Activated CD8-positive, alpha-beta memory T cell treated with anti-CD3 and anti-CD28 coated beads for 4 hours (primary cell): ENCODE data around the gene RAPGEF2.
"Not testable (repeated sequence)": the region's sequence is repeated elsewhere in the genome, so short reads cannot be mapped to it uniquely, and the experiment has no call there.

Experiments
- DNase-seq, 2 donors: peaks; one replicate each; pipeline ENCODE4 v3.0.0-alpha.2; 2020; ENCODE audit warnings: low read depth in 2 of 2

Gene RAPGEF2

DNA sequence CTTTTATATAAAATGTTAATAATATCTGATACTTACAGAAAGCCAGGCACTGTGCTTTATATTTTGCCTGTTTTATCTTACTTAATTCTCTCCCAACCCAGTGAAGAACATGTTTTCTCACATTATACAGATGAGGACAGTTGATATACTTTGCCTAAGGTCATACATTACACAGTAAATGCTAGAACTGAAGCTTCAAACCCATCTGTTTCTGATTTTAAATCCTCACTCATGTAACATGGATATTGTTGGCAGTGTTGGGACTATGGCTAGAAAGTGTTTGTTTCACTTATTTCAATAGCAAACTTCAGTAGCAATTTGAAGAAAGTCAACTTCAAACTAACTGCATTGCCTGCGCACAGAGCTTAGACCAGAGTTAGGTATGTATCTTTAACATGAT lies 57.4 kb downstream of the RAPGEF2 start:
- DNase-seq = no peak

DNA sequence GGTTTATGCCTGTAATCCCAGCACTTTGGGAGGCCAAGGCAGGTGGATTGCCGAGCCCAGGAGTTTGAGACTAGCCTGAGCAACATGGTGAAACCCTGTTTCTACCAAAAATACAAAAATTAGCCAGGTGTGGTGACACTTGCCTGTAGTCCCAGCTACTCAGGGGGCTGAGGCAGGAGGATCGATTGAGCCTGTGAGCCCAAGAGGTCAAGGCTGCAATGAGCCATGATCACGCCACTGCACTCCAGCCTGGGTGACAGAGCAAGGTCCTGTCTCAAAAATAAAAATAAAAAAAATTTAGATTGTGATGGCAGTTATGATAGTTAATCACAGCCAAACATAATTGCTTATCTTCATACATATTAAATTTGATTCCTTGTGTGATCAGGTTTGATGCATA lies 58.6 kb downstream of the RAPGEF2 start:
- not testable (repeated sequence) for DNase-seq

DNA sequence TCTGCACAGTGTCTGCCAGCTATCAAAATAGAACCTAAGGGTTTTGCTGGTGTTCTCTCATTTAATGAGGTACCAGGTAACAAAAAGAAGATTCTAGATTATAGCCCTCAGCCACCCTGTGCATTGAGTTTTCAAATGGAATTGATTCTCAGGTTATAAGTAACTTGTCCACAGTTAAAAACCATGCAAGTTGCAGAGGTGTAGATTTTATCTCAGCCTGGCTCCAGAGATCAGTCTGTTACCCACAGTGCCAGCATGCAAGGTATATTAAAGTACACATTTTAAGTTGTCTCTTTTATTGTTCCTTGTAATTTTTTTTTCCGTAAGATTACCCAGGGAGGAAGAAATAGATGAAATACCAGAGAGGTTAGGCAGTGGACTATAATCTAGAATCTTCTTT lies 59.7 kb downstream of the RAPGEF2 start:
- no peak for DNase-seq

DNA sequence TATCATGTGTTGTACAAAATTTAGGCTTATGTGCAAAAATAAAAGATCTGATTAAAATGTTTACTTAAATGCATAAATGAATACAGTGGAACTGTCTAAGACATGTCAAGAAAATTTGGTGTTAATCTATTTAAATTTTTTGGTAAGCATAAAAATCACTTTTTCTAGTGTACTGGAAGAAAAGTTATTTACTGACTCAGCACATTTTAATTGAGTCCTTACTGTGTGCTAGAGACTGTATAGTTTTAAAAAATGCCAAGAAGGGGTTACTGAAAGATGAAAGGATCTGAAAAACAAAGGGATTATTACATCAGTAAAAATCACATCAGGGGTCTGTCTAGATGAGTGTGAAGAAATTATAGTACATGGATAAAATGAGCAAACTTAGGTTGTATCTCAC lies 60.6 kb downstream of the RAPGEF2 start:
- DNase-seq = no peak

DNA sequence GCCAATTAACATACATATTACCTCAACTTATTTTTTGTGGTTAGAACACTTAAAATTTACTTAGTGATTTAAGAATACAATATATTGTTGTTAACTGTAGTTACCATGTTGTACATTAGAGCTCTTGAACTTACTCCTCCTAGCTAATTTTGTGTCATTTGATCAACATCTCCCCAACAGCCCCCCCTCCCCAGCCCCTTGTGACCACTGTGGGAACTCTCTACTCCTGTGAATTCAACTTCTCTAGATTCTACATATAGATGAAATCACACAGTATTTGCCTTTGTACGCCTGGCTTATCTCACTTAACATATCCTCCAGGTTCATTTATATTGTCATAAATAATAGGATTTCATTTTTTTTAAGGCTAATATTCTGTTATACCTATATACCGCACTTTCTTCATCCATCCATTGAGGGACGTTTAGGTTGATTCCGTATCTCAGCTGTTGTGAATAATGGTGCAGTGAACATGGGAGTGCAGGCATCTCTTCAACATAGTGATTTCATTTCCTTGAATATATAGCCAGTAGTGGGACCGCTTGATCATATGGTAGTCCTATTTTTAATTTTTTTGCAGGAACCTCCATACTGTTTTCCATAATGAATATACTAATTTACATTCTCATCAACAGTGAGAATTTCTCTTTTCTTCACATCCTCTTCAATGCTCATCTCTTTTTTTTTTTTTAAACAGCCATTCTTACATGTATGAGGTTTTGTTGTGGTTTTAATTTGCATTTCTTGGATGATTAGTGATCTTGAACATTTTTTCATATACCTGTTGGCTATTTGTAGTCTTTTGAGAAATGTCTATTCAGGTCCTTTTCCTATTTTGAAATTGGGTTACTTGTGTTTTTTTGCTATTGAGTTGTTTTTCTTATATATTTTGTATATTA lies 66.8 kb downstream of the RAPGEF2 start:
- DNase-seq = no peak

DNA sequence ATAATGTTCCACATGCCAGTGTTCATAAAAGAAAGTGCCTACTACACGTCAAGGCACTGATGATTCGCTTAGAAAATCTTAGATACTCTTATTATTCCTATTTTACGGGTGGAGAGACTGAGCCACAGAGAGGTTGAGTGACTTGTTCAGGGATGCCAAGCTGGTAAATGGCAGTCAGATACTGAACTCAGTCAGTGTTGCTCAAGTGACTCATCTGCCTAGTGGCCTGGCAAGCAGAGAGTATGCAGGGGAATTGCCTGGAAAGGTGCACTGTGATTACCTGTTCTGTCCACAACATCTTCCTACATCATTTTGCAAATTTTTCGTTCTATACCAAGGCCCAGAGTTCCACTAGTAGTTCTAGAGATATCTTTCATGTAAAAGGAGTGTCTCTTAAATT lies 68.4 kb downstream of the RAPGEF2 start:
- no peak for DNase-seq

DNA sequence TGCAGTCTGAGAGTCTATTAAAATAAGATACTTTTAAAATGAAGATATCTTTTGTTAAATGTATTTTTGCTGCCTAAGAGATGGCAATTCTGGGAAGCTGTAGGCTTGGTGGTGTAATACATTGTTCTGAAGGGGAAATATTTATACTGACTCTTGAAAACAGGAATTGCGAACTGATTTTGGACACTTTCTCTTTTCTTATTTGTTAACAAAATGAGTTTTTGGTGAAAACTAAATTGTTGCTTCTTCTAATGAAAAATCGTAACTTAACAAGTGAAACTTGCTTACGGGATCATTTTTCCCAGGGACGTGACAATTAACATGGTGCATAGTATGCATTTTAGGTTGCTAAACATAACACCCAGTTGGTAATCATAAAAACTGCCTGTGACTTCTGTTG lies 71.0 kb downstream of the RAPGEF2 start:
- DNase-seq = no peak

DNA sequence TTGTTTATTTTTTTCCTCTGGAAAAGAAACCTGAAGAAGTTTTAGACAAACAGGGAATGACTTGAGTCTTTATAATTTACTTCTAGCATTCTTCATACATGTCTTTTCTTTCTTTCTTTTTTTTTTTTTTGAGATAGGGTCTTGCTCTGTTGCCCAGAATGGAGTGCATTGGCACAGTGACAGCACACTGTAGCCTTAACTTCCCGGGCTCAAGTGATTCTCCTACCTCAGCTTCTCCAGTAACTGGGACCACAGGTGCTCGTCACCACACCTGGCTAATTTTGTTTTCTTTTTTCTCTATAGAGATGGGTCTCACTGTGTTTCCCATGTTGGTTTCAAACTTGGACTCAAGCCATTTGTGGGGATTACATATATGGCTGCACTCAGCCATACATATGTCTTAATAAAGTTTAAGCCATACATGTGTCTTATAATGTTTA lies 71.8 kb downstream of the RAPGEF2 start:
- DNase-seq = no peak

DNA sequence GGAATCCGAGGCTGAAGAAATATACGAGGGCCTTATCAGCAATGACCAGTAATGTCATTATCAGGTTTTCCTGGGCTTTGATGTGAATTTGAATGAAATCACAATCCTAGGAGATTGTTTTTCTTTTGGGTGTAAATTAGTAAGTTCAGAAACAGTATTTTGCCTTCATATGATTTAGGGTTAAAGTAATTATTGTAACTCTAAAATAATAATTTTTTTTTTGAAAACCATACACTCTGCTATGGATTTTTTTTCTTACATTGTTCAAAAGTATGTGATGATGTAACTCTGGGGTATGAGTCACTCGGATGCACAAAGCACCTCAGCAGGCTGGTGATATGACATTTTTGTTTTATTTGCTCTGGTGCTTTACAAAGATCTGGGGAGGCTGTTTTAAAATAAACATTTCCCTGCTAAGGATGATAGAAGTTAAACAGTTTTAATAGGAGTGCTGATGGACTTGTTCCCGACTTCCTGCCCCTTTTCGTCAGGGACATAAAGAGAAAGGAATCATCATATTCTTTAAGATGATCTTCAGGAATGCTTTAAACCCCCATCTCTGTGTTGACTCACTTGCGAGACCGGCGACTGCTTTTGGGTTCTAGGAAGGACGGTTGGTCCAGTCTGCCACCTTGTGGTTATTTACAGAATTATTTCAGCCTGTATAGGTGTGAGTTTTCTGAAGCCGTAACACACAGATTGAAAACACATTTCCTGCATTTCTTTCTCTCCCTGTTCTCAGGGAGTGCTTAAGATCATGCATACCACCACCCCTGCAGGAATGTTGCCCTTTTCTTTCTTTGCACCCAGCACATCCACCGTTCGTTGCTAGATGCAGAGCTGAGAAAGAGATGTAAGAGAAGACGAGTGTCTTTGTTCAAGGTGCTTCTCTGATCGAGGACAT lies 72.5 kb downstream of the RAPGEF2 start:
- peak; percentile 18 to 33 for DNase-seq

DNA sequence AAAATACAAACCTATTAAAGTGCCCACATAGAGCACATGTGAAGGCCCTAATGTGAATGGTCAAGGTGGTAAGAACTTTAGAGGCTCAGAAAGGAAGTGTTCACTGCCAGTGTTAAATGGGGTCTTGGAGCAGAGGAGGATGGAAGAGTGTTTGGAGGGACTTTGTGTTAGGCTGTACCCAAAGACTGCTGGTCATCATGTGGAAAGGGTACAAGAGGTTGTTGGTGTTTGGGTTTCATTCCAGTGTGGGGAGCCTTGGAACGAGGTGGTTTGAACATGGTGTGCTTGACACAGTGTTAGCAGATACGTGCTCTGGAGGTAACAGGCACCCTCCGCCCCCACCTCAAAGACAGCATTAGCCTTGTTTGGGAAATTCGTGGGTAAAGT lies 73.1 kb downstream of the RAPGEF2 start:
- DNase-seq = no peak

DNA sequence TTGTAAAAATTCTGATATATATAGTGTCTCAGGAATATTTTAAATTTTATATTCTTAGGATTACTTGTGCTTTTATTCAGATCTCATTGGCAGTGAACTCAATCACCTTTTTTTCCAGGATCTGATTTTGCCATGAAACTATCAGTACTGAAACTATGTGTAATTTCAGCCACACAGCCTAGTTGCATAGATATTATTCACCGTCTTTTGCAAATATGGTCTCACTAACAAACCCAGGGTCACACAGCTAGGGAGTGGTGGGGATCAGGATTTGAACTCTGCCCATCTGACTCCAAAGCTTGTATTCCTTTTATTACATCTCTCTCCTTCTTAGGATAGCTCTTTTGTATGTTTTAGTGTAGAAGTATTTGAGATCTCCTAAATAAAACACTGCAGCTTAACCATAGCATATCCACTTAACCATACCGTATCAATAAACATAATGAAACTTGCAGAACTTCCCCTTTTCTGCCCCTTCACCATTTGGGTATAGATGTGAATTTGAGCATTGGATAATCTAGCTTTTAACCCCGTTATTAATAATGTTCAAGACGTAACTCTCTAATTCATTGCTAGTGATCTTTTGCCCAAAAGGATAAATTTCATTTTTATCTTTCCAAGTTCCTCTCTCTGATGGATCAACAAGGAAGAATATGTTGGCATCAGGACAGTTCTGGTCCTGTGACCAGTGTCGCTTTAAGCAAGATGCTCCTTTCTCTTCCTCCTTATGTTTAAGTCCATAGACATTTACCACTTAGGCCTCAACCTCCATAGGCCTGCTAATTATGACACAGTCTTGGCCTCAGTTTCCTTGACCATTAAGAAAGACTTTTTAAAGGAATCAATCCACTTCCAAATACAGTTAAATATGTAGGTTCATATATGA lies 74.6 kb downstream of the RAPGEF2 start:
- DNase-seq = no peak

DNA sequence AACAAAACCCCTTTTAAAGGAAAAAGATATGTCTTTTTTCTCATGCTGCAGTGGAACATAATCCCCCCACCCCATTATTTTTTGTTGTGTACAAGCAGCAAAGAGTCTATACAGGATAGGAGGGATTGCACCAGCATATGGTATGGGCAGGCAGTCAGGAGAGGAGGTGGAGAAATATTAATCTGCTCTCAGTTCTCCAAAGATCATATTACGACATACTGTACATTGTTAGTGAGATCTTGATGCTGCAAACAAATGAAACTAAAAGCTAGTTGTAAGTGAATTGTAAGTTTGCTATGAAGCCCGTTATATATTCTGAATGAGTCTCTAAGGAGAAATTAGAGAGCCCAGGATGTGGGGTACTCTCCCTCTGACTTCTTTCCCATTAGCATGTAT lies 75.3 kb downstream of the RAPGEF2 start:
- DNase-seq = no peak

DNA sequence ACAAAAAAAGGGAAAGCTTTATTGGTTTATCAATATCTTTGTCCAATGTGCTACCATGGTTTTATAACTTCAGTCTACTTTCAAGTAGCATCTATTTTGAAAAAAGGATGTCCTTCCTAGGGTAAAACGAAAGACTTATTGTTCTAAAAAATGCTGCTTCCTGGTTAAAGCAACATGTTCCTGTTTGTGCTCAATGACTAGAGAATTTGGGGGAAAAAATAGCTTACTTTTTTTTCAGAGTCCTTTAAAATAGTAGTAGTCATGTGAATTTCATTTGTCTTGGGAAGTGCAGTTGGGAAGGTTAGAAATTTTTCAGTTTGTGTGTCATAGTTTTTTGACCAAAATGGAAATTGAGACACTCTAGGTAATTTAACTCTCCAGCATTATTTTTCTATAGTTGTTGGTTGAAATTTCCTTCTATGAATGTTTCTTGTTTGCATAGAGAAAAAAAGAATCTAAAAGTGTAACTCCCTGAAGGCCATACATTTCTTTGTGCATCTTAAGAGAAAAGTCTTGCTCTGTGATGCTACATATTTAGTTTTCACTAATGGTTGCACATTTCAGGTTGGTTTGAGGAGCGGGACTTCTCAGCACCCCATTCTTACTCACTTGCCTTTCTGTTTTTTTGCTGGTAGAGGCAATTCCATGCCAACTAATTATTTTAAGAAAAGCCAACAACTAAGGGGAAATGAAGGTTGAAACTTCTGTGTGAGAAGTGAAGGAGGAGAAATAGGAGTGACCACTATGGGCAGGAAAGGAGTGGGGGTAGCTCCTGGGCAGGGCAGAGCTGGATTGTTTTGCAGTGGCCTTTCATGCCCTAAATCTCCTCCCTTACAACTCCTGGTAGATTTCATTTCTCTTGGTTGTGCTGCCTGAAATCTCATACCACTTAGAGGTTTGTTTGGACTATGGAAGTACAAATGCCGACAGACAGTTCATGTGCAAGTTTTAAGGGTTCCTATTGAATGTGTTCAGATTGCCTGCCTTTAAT lies 76.4 kb downstream of the RAPGEF2 start:
- no peak for DNase-seq

DNA sequence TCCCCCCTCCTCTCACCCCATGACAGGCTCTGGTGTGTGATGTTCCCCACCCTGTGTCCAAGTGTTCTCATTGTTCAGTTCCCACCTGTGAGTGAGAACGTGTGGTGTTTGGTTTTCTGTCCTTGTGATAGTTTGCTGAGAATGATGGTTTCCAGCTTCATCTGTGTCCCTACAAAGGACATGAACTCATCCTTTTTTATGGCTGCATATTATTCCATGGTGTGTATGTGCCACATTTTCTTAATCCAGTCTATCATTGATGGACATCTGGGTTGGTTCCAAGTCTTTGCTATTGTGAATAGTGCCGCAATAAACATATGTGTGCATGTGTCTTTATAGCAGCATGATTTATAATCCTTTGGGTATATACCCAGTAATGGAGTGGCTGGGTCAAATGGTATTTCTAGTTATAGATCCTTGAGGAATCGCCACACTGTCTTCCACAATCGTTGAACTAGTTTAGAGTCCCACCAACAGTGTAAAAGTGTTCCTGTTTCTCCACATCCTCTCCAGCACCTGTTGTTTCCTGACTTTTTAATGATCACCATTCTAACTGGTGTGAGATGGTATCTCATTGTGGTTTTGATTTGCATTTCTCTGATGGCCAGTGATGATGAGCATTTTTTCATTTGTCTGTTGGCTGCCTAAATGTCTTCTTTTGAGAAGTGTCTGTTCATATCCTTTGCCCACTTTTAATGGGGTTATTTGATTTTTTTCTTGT lies 81.2 kb downstream of the RAPGEF2 start:
- not testable (repeated sequence) for DNase-seq

DNA sequence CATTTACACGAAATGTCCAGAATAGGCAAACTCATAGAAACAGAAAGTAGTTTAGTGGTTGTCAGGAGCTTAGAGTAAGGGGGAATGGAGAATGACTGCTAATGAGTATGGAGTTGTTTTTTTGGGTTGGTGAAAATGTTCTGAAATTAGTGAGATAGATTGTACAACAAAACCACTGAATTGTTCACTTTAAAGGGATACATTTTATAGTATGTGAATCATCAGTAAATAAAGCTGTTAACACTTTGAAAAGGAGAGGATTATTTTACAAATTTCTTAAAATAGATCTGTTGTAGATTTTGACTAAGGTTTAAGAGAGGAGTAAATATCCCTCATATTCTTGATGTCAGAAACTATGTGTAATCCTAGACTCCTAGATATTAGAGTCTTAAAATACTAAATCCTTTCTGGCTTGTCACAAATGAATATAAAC lies 82.7 kb downstream of the RAPGEF2 start:
- no peak for DNase-seq

DNA sequence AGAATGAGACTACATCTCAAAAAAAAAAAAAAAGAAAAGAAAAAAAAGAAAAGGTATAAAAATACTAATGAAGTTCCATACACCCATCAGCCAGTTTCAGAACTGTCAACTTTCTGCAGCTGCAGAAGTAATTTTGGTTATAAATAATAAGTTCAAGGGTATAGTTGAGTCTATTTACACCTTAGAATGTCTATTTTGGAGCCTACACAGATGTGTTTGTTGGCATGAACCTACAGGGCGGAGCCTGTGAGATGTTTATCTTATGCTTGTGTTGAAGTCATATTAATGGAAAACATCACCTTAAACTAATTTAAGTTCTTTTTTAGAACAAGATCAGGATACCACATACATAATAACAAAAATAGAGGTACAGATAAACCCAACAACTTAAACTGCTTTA lies 85.8 kb downstream of the RAPGEF2 start:
- no peak for DNase-seq

DNA sequence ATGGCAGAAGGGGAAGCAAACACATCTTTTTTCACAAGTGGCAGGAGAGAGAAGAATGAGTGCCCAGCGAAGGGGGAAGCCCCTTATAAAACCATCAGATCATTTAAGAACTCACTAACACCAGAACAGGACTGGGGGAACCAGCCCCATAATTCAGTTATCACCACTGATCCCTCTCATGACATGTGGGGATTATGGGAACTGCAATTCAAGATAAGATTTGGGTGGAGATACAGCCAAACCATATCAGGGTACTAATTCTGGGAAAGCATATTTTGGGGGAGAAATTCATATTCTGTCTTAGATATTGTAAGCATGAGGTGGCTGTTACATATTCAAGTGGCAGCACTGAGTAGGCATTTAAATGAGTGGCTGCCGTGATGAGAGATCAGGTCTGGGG lies 87.8 kb downstream of the RAPGEF2 start:
- no peak for DNase-seq

DNA sequence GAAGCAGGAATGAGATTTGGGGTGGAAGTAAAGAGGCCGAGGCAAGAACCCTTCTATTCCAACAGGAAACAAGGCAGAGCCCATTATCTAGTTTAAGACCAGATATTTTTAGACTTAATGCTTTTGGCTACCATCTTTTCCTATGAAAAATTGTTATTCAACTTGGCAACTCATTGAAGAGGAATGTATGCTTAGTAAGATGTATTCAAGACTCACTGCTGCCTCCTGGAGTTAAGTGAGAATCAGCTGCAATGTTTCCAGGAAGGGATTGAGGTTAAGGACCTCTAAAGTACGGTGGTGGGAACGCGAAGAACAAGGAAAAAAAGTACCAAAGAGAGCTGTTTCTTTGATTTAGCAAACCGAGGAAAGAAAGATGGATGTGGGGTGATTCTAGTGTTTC lies 89.1 kb downstream of the RAPGEF2 start:
- DNase-seq = no peak

DNA sequence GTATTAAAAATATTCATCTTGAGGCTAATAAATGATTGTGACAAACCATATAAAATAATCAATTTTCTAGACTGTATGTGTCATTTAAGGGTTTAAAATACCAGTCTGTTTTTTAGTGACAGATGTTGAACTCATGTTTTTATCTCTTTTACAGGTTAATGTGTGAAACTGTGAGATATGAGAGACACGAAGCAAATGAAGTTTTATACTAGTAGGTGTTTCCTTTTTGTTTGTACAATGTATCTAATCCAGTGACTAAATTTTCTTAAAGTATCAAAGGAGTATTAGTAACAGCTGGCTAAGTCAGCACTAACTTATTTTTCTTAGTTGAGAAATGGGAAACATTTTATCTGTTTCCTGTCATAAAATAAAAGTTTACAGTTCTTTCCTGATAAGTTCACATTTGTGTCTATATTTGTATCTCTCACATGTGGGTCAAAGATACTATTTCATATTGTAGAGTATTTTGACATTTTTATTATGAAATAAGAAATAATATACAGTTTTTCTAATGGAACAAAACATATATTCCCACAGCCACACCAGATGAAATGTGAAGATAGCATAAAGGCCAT lies 90.3 kb downstream of the RAPGEF2 start:
- no peak for DNase-seq
